GM21723 (cell line): Measurements from ENCODE around the gene UPF1.
"Not testable (repeated sequence)": the region's sequence is repeated elsewhere in the genome, so short reads cannot be mapped to it uniquely, and the experiment has no call there.

Experiments used
- ATAC-seq: cut with Tn5 transposase; IDR thresholded peaks from one replicate; pipeline ENCODE4 v1.9.1; 2021; ENCODE audit warnings: mild to moderate bottlenecking, moderate library complexity; ENCODE audit not compliant: unreplicated experiment

UPF1 gene

DNA sequence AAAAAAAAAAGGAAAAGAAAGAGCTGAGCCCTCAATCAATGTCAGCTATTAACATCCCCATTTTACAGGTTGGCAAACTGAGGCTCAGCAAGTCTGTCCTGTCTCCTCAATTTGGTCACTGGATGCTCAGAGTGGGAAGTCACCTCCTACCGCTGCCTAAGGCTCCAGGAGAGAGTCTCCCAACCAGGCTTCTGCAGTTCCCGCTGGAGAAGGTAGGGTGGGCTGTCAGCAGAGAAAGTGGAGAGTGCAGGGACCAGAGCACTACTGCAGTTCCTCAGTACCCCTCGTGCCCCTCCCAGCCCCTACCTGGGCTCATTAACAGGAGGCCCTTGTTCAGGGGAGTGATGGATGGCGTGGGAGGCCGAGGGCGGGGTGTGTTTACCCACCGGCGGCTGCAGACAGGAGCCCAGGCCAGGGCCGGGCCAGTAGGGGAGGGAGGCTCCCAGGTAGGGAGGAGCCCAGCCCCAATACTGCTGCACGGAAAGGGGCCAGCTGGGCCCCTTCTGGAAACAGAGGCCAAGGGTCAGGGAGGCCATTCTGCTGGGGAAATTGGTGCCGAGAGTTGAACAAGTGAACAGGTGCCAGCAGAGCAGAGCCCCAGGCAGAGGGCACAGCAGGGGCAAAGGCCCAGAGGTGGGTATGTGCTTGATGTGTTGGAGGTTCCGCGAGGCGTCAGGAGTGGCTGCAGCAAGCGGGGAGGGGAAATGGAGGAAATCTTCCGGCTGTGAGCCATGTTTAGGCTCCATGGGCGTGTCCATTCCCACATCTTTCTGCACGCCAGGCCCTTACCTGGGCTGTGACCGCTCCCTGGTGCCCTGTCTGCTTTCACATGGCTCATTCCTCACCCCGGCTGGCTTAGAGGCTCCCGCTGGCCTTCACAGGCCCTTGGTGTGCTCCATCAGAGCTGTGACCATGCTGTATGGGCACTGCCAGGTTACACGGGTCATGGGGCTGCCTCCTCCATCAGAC is 33.1 kb upstream of the UPF1 start:
- no peak for ATAC-seq

DNA sequence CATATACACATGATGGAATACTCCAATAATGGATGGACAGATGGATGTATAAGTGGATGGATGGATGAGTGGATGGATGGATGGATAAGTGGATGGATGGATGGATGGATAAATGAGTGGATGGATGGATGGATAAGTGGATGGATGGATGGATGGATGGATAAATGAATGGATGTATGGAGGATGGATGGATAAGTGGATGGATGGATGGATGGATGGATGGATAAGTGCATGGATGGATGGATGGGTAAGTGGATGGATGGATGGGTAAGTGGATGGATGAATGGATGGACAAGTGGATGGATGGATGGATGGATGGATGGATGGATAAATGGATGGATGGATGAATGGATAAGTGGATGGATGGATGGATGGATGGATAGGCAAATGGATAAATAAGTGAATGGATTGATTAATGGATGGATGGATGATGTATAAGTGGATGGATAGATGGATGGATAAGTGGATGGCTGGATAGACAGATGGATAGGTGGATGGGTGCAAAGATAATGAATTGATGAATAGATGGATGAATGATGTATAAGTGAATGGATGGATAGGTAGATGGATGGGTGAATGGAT is 32.3 kb upstream of the UPF1 start:
- ATAC-seq = no peak

DNA sequence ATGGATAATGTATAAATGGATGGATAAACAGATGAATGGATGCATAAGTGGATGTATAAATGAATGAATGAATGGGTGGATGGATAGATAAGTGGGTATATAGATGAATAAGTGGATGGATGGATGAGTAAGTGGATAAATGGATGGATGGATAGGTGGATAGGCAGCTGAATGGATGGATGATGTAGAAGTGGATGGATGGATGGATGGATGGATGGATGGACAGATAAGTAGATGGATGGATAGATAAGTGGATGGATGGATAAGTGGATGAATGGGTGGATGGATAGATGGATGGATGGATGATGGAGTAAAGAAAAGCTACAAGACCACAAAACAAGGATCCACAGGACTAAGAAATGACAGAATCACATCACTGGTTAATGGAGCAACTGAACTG is 31.7 kb upstream of the UPF1 start:
- no peak for ATAC-seq

DNA sequence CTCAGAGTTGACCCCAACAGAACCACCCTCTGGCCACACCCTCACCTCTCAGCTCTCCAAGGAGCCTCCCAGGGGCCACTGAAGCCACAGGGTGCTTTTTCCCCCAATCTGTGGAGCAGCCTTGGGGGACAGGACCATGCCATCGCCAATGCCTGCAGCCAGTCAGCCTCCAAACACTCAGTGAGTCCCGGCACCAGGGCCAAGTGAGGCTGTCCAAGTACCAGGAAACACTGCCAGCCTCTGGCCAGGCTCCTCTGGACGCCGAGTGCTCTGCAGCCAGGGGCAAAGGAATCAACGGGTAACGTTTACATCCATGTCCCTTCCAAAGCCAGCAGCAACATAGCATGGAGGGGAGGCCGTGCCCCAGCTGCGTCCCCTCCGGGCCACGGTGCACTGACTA is 31.1 kb upstream of the UPF1 start:
- no peak for ATAC-seq

DNA sequence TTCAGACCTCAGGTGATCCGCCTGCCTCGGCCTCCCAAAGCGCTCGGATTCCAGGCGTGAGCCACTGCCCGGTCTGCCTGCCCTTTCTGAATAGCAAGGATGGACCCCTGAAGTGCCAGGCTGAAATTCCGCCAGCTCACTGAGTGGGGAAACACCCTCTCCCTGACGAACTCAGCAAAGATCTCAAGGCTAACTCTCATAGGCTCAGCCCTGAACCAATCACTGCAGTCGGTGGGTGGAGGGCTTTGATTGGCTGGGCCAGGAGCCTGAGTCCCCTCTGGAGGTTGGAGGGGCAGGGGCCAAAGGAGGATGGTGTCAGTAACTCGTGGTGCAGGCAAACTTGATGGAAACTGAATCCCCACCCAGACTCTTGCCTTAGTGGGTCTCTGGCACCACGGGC is 29.4 kb upstream of the UPF1 start:
- no peak for ATAC-seq

DNA sequence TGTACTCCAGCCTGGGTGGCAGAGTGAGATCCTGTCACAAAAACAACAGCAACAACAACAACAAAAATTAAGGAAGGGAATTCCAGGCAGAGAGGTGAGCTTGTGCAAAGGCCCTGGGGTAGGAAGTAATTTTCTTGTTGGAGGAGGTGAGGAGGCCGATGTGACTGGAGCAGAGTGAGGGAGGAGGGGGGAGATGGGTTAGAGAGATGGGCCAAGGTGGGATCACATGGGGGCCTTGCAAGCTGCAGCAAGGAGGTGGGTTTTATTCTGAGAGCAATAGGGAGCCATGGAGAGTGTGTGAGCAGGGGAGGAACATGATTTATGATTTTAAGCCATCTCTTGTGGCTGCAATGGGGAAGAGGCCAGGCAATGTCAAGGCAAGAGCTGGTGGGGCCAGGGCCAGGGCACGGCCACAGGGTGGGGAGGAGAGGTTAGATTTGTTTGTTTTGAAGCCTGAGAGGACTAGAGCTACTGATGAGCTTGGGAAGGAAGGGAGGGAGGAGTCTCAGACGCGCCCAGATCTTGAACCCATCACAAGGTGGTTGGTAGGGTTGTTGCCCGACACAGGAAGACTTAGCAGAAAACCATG is 28.1 kb upstream of the UPF1 start:
- no peak for ATAC-seq

DNA sequence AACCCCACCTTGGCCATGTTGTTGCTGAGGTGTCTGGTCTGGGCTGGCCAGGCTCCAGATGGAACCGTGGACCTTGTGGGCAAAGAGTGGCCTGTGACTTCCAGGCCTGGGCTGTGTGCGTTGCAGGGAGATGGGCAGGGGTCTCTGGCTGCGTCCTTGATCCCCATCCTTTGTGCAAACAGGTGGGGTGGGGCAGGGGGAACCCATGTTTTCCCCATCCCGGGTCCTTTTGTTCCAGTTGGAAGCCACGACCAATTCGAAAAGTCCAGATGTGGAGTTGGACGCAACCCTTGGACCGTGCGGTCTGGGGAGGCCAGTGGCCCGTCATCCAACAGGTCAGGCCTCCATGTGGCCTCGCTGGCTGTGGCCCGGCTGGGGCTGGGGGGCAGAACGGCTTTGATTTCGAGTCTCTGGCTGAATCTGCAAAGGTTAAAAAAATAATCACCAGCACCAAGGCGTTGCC is 27.6 kb upstream of the UPF1 start:
- ATAC-seq = no peak

DNA sequence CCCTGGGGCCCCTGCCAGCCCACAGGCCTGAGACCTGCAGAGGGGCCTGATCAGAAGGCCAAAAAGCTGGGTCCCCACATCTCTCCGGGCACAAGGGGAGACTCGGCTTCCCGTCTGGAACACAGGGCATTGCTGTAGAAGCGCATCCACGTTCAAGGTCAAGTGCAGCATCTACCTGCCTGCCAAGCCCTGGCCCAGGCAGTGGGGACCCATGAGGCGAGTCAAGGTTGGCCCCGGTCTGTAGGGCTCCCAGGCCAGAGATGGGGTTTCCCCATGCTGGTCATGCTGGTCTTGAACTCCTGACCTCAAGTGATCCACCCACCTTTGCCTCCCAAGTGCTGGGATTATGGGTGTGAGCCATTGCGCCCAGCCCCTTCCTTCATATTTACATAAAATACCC is 27.1 kb upstream of the UPF1 start:
- ATAC-seq = no peak

DNA sequence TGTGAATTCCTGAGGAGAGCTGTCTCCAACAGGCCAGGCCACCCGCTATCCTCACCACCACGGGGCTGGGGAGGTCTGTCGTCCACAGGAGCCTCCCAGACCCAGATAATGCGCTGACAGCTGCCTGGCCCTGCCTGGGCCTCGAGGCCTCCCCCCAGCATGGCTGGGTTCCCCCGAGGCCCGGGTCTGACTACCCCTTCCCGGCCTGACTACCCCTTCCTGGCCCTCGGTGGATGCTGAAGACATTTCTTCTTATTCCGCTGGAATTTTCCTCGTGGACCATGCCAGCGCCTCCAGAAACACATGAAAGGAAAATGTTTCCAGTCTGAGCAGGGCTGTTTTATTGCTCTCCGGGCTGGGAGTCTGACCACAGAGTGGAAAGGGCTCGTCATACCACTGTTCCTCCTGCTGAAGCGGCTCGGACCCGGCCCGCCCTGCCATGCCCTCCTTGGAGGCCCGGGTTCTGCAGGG is 23.9 kb upstream of the UPF1 start:
- ATAC-seq = no peak

DNA sequence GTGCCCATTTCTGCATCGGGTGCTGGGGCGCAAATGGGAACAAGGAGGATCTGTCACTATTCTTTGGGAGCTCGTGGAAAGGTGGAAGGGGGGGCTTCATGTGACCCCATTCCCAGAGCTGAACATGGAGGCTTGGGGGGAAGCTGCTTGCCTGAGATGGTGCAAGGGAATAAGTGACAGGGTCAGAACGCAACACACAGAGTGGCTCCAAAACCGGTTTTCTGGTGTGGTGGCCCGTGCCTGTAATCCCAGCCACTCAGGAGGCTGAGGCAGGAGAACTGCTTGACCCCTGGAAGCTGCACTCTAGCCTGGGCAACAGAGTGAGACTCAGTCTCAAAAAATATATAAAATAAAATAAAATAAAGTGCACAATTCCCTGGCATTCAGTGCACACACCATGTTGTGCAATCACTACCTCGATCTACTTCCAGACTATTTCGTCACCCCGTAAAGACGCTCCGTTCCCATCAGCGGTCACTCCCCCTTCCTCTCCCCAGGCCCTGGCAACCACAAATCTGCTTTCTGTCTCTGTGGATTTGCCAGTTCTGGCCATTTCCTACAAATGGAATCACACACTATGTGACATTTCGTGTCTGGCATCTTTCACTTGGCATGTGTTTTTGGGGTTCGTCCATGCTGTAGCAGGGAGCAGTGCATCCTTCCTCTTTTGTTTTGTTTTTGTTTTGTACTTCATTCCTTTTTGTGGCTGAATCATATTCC is 22.4 kb upstream of the UPF1 start:
- ATAC-seq = no peak

DNA sequence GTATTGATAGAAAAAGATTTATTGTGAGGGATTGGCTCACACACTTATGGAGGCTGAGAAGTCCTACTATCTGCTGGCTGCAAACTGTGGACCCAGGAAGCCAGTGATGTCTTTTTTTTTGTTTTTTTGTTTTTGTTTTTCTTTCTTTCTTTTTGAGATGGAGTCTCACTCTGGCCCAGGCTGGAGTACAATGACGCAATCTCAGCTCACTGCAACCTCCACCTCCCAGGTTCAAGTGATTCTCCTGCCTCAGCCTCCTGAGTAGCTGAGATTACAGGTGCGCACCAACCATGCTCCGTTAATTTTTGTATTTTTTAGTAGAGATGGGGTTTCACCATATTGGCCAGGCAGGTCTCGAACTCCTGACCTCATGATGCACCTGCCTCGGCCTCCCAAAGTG is 20.1 kb upstream of the UPF1 start:
- not testable (repeated sequence) for ATAC-seq

DNA sequence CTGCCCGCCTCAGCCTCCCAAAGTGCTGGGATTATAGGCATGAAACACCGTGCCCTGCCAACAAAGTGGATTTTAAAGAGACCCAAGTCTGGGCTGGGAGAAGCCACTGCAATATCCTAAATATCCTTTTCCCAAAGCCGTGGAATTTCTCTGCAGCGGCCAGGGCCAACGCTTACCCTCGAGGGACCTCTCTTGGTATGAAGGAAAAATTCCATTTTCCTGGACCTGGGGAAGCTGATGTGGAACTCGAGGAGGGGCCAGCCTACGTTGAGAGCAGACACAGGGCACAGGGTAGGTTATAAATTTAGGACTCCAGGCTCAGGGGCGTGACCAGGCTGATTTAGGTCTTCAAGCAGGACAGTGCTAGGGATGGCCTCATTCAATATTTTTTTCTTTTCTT is 17.7 kb upstream of the UPF1 start:
- no peak for ATAC-seq

DNA sequence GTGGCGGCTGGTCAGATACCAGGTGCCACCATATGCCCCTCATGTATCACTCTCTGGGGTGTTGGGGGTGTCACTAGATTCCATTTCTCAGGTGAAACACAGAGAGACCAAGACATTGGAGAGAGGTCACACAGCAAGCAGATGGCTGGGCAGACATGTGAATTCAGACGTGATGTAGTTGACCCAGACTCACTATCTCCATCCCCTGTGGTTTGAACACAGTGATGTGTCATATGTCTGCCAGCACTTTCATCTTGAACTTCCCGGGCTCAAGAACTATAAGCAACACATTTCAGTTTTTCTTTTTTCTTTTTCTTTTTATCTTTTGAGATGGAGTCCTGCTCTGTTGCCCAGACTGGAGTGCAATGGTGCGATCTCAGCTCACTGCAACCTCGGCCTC is 16.1 kb upstream of the UPF1 start:
- ATAC-seq = no peak

DNA sequence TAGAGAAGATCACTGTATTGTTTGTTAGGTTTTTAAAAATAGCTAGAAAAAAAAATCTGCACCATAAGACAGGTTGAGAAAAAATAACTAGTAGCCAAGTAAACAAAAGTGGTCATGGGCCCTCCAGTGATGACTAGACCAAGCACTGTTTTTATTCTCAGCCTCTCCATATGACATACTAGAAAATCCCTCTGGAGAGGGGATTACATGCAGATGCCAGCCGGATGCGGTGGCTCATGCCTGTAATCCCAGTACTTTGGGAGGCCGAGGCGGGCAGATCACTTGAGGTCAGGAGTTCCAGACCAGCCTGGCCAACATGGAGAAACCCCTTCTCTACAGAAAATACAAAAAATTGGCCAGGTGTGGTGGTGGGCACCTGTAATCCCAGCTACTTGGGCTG is 15.1 kb upstream of the UPF1 start:
- not testable (repeated sequence) for ATAC-seq

DNA sequence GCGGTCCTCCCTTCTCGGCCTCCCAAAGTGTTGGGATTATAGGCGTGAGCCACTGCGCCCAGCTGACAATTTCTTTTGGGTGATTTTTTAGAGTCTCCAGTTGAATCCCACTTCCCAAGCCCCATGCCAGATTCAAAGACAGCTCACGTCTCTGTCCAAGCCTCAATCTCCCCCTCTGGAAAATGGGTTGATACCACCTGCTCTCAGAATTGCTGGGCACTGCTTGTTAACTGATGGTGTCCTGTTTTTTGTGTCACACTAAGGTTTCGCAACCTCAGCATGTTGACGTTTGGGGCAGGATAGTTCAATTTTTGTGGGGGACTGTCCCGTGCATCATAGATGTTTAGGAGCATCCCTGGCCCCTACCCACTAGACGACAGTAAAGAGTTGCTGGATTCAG is 14.2 kb upstream of the UPF1 start:
- ATAC-seq = no peak

DNA sequence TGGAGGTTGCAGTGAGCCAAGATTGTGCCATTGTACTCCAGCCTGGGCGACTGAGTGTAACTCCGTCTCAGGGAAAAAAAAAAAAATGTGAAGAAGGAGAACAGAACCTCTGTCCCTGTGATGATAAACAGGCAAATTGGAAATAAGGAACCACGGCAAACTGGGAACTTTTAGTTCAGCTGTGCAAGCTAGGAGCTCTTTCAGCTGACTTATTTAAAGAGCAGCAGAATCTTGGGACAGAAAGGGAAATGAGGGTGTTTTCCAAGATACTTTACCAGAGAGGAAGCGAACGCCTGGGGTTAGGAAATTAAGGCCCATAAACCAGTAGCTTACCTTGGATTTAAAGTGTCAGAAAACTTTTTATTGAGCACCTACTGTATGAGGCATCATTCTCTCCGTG is 3.0 kb upstream of the UPF1 start:
- ATAC-seq = no peak

DNA sequence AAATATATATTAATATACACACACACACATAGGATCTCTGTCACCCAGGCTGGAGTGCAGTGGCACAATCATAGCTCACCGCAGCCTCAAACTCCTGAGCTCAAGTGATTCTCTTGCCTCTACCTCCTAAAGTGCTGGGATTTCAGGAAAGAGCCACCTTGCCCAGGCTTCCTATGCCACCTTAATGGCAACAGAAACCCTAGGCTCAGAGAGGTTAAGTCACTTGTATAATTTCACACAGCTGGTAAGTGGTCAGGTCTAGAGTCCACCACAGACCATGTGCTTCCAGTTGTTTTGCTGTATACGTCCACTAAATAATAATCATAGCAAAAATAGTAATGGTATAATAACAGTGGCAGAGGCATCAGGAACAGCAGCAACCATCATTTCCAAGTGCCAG is 1.3 kb upstream of the UPF1 start:
- no peak for ATAC-seq

DNA sequence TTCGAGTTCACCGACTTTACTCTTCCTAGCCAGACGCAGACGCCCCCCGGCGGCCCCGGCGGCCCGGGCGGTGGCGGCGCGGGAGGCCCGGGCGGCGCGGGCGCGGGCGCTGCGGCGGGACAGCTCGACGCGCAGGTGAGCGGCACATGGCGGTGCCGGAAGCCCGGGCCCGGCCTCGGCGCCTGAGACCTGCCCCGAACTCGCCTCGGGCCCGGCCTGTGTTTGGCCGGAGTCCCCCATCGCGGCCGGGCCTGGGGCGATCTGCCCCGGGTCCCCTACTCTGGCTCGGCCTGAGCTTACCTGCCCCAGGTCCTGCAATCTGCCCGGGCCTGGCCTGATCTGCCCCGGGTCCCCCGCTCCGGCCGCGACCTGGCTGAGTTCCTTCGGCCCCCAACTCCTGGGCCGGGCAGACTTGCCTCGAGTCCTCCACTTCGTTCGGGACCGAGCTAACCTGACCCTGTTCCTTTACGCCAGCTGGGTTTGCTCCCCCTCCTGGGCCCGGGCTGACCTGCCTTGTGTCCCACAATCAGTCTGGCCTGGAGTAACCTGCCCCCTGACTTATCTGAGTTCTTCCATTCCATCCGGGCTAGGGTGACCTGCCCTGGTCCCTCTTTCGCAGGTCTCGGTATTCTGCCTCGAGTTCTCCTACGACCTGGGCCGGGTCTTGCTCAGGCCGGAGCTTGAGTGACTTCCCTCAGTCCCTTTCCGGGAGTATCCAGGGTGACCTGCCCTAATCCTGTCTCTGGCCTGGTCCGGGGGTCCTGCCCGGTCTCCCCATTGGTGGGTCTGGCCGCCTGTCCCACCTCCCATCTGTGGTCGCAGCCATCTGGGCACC is 764 bp downstream of the UPF1 start:
- peak; percentile 43 for ATAC-seq

DNA sequence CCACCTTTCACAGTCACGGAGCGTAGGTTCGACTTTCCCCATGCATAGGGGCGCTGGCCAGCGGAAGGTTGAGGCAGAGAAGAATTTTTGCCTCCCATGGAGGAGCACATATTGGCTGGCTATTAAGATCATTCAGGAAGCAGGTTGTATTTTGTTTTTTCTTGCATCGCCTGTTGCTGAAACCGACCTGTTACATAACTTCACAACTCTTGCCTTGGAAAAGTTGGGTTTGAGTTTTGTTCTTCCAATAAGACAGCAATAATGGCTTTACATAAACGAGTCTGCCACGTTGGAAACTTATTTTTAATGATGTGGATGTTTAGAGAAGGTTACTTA is 1.4 kb downstream of the UPF1 start:
- ATAC-seq = no peak

DNA sequence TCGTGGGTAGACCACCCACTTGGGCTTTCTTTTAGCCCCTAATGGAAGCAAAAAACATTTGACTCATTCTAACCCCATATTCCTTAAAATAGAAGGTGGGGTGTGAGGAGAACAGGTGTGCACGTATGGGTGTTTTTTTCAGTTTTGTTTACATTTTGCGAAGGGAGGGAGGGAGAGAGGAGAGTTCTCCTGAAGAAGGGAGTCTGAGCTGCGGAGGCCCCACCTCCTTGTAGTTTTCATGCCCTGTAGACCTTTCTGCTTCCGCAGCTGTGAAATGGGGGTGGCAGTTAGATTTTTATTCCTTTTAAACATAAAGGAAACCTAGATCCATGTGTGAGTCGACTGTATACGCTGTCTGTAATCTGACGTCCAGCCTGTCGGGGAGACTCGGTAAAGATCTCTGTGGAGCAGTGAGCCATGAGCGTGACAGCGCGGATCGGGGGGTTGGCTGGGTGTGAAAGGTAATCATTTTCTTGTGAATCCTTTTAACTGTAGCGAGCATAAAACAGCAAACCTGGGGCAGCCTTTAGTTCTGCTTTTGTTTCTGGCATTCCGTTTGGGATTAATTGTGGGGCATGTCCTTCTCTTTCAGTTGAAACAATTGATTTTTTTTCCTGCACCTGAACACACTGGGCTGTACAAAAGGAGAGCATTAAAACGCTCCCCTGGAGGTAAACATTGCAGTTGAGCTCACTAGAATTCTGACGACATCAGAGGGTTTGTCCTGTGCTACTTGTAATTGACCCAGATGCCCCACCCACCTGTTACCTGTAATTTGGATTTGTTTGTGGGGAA is 2.3 kb downstream of the UPF1 start:
- no peak for ATAC-seq
